HepG2 (cell line): ENCODE measurements around the gene DNAAF3. TPM values are rescaled to one million over a fixed set of nuclear protein-coding genes. Genes with fewer than 3 reads are reported as not detected.

Experiments
- ATF7-NPFF ChIP-seq: sonication (generic); formaldehyde crosslinking; IDR thresholded peaks from 2 replicates; pipeline ENCODE4 v1.8.1; 2023; ENCODE audit warnings: mild to moderate bottlenecking, low read depth, missing genetic modification reagents, moderate library complexity
- BRD4 ChIP-seq: sonication (generic); formaldehyde crosslinking; IDR thresholded peaks from 2 replicates; pipeline ENCODE4 v1.4.0; 2020; ENCODE audit warnings: missing genetic modification reagents
- GABPA ChIP-seq, 2 experiments: IDR thresholded peaks; 2 replicates each; pipeline ENCODE4 v1.6.1; 2011 to 2016; ENCODE audit warnings: low read depth in 2 of 2, low read length in 1 of 2, missing biosample characterization in 1 of 2, missing genetic modification characterization in 1 of 2
- GABPB1 ChIP-seq: IDR thresholded peaks from 2 replicates; pipeline ENCODE4 v1.6.1; 2016; ENCODE audit warnings: mild to moderate bottlenecking, missing genetic modification reagents, moderate library complexity, missing compliant biosample characterization
- GTF3A ChIP-seq: sonication (generic); formaldehyde crosslinking; conservative IDR thresholded peaks from 2 replicates; pipeline ENCODE4 v1.4.0; 2020; ENCODE audit warnings: mild to moderate bottlenecking, missing genetic modification reagents
- HNF4G ChIP-seq, 2 experiments: sonication (generic) in 1 of 2; formaldehyde crosslinking in 1 of 2; IDR thresholded peaks; 2 replicates each; pipeline versions ENCODE4 v1.4.0 to v1.6.1; 2011 to 2020; ENCODE audit warnings: borderline replicate concordance in 2 of 2, low read depth in 2 of 2, mild to moderate bottlenecking in 2 of 2, low read length in 1 of 2, missing genetic modification reagents in 1 of 2, moderate library complexity in 1 of 2
- HNRNPL ChIP-seq: fragments of 200-400 bp; formaldehyde crosslinking; IDR thresholded peaks from 2 replicates; pipeline ENCODE4 v1.6.1; 2017; ENCODE audit warnings: mild to moderate bottlenecking, low read depth, low read length
- KDM1A ChIP-seq: IDR thresholded peaks from 2 replicates; pipeline ENCODE4 v1.6.1; 2016; ENCODE audit warnings: missing compliant biosample characterization
- NFE2L2 ChIP-seq: fragments of 150-350 bp; IDR thresholded peaks from 2 replicates; pipeline ENCODE4 v1.6.1; 2014; ENCODE audit warnings: low read length
- PCBP1 ChIP-seq: fragments of 200-400 bp; formaldehyde crosslinking; IDR thresholded peaks from 2 replicates; pipeline ENCODE4 v1.6.1; 2017; ENCODE audit warnings: mild to moderate bottlenecking, low read depth, low read length, borderline replicate concordance
- PHF8 ChIP-seq: sonication (generic); formaldehyde crosslinking; IDR thresholded peaks from 2 replicates; pipeline ENCODE4 v1.5.0; 2020; ENCODE audit warnings: missing genetic modification reagents
- POLR2AphosphoS5 ChIP-seq: IDR thresholded peaks from 2 replicates; pipeline ENCODE4 v1.6.1; 2012; ENCODE audit warnings: low read depth, low read length
- SATB2 ChIP-seq: sonication (generic); formaldehyde crosslinking; IDR thresholded peaks from 2 replicates; pipeline ENCODE4 v1.5.0; 2020; ENCODE audit warnings: missing genetic modification reagents
- SMC3 ChIP-seq: IDR thresholded peaks from 2 replicates; pipeline ENCODE4 v1.6.1; 2011; ENCODE audit warnings: low read length, improper control_type of control experiment
- SOX13 ChIP-seq, 3 experiments: fragments of 450-650 bp in 1 of 3; sonication (generic) in 1 of 3; formaldehyde crosslinking in 1 of 3; IDR thresholded peaks in 2 of 3; conservative IDR thresholded peaks in 1 of 3; 2 replicates each; pipeline versions ENCODE4 v1.5.0 to v1.6.1; 2016 to 2020; ENCODE audit warnings: antibody characterized with exemption in 1 of 3, mild to moderate bottlenecking in 1 of 3, missing compliant biosample characterization in 1 of 3, missing genetic modification reagents in 1 of 3, moderate library complexity in 1 of 3
- SRSF9 ChIP-seq: fragments of 200-400 bp; formaldehyde crosslinking; IDR thresholded peaks from 2 replicates; pipeline ENCODE4 v1.6.1; 2018; ENCODE audit warnings: borderline replicate concordance, mild to moderate bottlenecking, low read depth, low read length; ENCODE audit not compliant: insufficient read depth, poor library complexity, severe bottlenecking
- TBX3 ChIP-seq: fragments of 450-650 bp; IDR thresholded peaks from 2 replicates; pipeline ENCODE4 v1.6.1; 2017; ENCODE audit warnings: antibody characterized with exemption, mild to moderate bottlenecking, inconsistent platforms, borderline replicate concordance
- TCF12 ChIP-seq, 2 experiments: fragments of 450-650 bp in 1 of 2; sonication (generic) in 1 of 2; formaldehyde crosslinking in 1 of 2; IDR thresholded peaks; 2 replicates each; pipeline versions ENCODE4 v1.6.1 to v1.8.0; 2017 to 2022; ENCODE audit warnings: antibody characterized with exemption in 1 of 2, mild to moderate bottlenecking in 1 of 2, missing genetic modification reagents in 1 of 2, moderate library complexity in 1 of 2
- TRIM24 ChIP-seq: sonication (generic); formaldehyde crosslinking; IDR thresholded peaks from 2 replicates; pipeline ENCODE4 v1.8.0; 2022; ENCODE audit warnings: mild to moderate bottlenecking, missing genetic modification reagents
- ZFX ChIP-seq: sonication (generic); formaldehyde crosslinking; IDR thresholded peaks from 2 replicates; pipeline ENCODE4 v1.4.0; 2020; ENCODE audit warnings: mild to moderate bottlenecking, low read depth, missing genetic modification reagents, moderate library complexity
- ZNF282 ChIP-seq: fragments of 450-650 bp; IDR thresholded peaks from 2 replicates; pipeline ENCODE4 v1.6.1; 2018; ENCODE audit not compliant: partially characterized antibody
- ZNF530 ChIP-seq: sonication (generic); formaldehyde crosslinking; IDR thresholded peaks from 2 replicates; pipeline ENCODE4 v1.5.0; 2020; ENCODE audit warnings: low read depth, mild to moderate bottlenecking, missing genetic modification reagents
- ZNF607 ChIP-seq: sonication (generic); formaldehyde crosslinking; IDR thresholded peaks from 2 replicates; pipeline ENCODE4 v1.5.1; 2020; ENCODE audit warnings: missing genetic modification reagents, mild to moderate bottlenecking, borderline replicate concordance
- ZNF746 ChIP-seq: sonication (generic); formaldehyde crosslinking; IDR thresholded peaks from 2 replicates; pipeline ENCODE4 v1.8.0; 2022; ENCODE audit warnings: mild to moderate bottlenecking, missing genetic modification reagents
- ZNF782 ChIP-seq: sonication (generic); formaldehyde crosslinking; IDR thresholded peaks from 2 replicates; pipeline ENCODE4 v1.4.0; 2020; ENCODE audit warnings: missing genetic modification reagents, mild to moderate bottlenecking, borderline replicate concordance
- ZNF788 ChIP-seq: sonication (generic); formaldehyde crosslinking; IDR thresholded peaks from 2 replicates; pipeline ENCODE4 v1.5.0; 2020; ENCODE audit warnings: mild to moderate bottlenecking, missing genetic modification reagents, borderline replicate concordance
- polyA plus RNA-seq, 8 experiments: library from polyadenylated mRNA; depleted of rRNA in 3 of 8; stranded (reverse) in 7 of 8; unstranded in 1 of 8; fragments of >200 nt; fragmentation: Illumina TruSeq in 4 of 8; extraction: Trizol in 4 of 8; gene quantifications; 2 replicates each; pipeline versions ENCODE4 v1.2.1 to v1.2.3, GENCODE V29; 2011 to 2016; ENCODE audit warnings: low read depth in 4 of 8, missing spikeins in 1 of 8, mixed read lengths in 1 of 8; ENCODE audit not compliant: insufficient read depth in 1 of 8
- total RNA-seq, 5 experiments: library from RNA; depleted of rRNA; stranded (reverse); fragments of >200 nt; fragmentation: Illumina TruSeq; extraction: Trizol; gene quantifications; 2 replicates each; pipeline ENCODE4 v1.2.3, GENCODE V29; 2016; ENCODE audit warnings: low read depth in 1 of 5
- TF ChIP-seq, protein P1 (sequence below): sonication (generic); formaldehyde crosslinking; conservative IDR thresholded peaks from 2 replicates; pipeline ENCODE4 v1.4.0; 2020; ENCODE audit warnings: missing genetic modification reagents

The DNAAF3 gene
- total and polyA plus RNA-seq, 2 of the 13 experiments (the other 11 are each of a cell fraction or from before 2014, with no cell fraction given), result 0.30 to 0.40 TPM

- TF ChIP-seq ZNF782 (no peak), TBX3 (no peak), ZNF282 (no peak), SRSF9 (no peak), PCBP1 (no peak), PHF8 (CRISPR knock-in tag) (0 out of 2 replicates have a peak, but pooled peaks have one; percentile 12), BRD4 (CRISPR knock-in tag) (peak; percentile 60; the same call in 1 of the 2 replicates), KDM1A (CRISPR knock-in tag) (no peak), POLR2AphosphoS5 (peak; percentile 32; the same call in 1 of the 2 replicates), HNF4G (IDR thresholded peaks at IDR 0.05; ENCODE audit: borderline replicate concordance, low read depth, low read length) (no peak; the same call in 1 of the 2 replicates), HNF4G (CRISPR knock-in tag; IDR thresholded peaks at IDR 0.05; ENCODE audit: borderline replicate concordance, low read depth) (no peak; the same call in 1 of the 2 replicates), TRIM24 (CRISPR knock-in tag) (no peak), TCF12 (IDR thresholded peaks at IDR 0.05) (no peak), TCF12 (CRISPR knock-in tag; IDR thresholded peaks at IDR 0.05) (0 out of 2 replicates have a peak, but pooled peaks have one; percentile 19), SOX13 (IDR thresholded peaks at IDR 0.05) (no peak), SOX13 (CRISPR knock-in tag; conservative IDR thresholded peaks at IDR 0.05 in 1 of 2, IDR thresholded peaks at IDR 0.05 in 1 of 2) (0 out of 4 replicates have a peak, but pooled peaks of 1 of the 2 experiments have one; percentile 6), GABPA (IDR thresholded peaks at IDR 0.05; ENCODE audit: low read depth, low read length) (peak; percentile 58), GABPA (CRISPR knock-in tag; IDR thresholded peaks at IDR 0.05; ENCODE audit: low read depth) (peak; percentile 69), ZNF607 (no peak), ZNF530 (no peak), NFE2L2 (no peak), GTF3A (CRISPR knock-in tag) (no peak), ZFX (CRISPR knock-in tag) (peak; percentile 25; the same call in 1 of the 2 replicates), GABPB1 (CRISPR knock-in tag) (peak; percentile 60), SATB2 (no peak), ZNF746 (CRISPR knock-in tag) (no peak), SMC3 (no peak), ZNF788 (0 out of 2 replicates have a peak, but pooled peaks have one; percentile 7), HNRNPL (0 out of 2 replicates have a peak, but pooled peaks have one; percentile 32), ATF7-NPFF (0 out of 2 replicates have a peak, but pooled peaks have one; percentile 4)
- TF ChIP-seq, protein P1, sequence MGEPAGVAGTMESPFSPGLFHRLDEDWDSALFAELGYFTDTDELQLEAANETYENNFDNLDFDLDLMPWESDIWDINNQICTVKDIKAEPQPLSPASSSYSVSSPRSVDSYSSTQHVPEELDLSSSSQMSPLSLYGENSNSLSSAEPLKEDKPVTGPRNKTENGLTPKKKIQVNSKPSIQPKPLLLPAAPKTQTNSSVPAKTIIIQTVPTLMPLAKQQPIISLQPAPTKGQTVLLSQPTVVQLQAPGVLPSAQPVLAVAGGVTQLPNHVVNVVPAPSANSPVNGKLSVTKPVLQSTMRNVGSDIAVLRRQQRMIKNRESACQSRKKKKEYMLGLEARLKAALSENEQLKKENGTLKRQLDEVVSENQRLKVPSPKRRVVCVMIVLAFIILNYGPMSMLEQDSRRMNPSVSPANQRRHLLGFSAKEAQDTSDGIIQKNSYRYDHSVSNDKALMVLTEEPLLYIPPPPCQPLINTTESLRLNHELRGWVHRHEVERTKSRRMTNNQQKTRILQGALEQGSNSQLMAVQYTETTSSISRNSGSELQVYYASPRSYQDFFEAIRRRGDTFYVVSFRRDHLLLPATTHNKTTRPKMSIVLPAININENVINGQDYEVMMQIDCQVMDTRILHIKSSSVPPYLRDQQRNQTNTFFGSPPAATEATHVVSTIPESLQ (CRISPR knock-in tag), result no peak
Observed at GRCh38 chr19:55208880-55209692, 42.7 kb upstream of the DNAAF3 start, which contains the start of gene PTPRH (continued).
